Right cardiac atrium (tissue), 5 donors: ENCODE data around the gene LIN37. TPM values are rescaled to one million over a fixed set of nuclear protein-coding genes. Genes with fewer than 3 reads are reported as not detected.
"Not testable (repeated sequence)": the region's sequence is repeated elsewhere in the genome, so short reads cannot be mapped to it uniquely, and the experiment has no call there.

ENCODE experiments used
- ATAC-seq, 2 donors: fragments of 200-7000 bp; cut with Tn5 transposase; one replicate each; pipeline versions ENCODE4 v1.8.0 to v1.9.1; 2020; ENCODE audit warnings: moderate library complexity in 2 of 2, mild to moderate bottlenecking in 1 of 2
- DNase-seq, 3 donors: peaks; one replicate each; pipeline ENCODE4 v3.0.0-alpha.2; 2020
- H3K27ac ChIP-seq: one replicate; pipeline ENCODE4 v1.5.1; 2013; ENCODE audit warnings: mild to moderate bottlenecking, low read length, control low read depth, moderate library complexity
- H3K27me3 ChIP-seq: one replicate; pipeline ENCODE4 v1.6.1; 2013; ENCODE audit not compliant: control insufficient read depth, insufficient read depth
- H3K4me1 ChIP-seq: one replicate; pipeline ENCODE4 v1.6.1; 2013; ENCODE audit warnings: low read length; ENCODE audit not compliant: control insufficient read depth, insufficient read depth
- H3K4me3 ChIP-seq: one replicate; pipeline ENCODE4 v1.5.1; 2013; ENCODE audit warnings: low read length, control low read depth
- H3K9me3 ChIP-seq: one replicate; pipeline ENCODE4 v1.6.1; 2013; ENCODE audit warnings: low read length; ENCODE audit not compliant: control insufficient read depth
- WGBS: extraction: QIAGEN DNeasy Blood & Tissue Kit; methylation state at CpG from one replicate; pipeline ENCODE4 v1.1.7; 2013; 5-methylcytosine and 5-hydroxymethylcytosine counted together
- intact Hi-C, 4 donors: fragments of 100-400 bp; cut with DNase I; formaldehyde crosslinking; loops; one replicate each; pipeline versions ENCODE4 v1.11.0 to v1.14.0; 2022 to 2023
- polyA plus RNA-seq: library from polyadenylated mRNA; stranded (reverse); fragments of 200-250 nt; gene quantifications from one replicate; pipeline ENCODE4 v1.2.3, GENCODE V29; 2013
- total RNA-seq, 4 donors: library from RNA; stranded (reverse); fragmentation: NEBNext Ultra II Directional; extraction: Animal tissue kit (Norgen Biotek cat#: 25700); gene quantifications; one replicate each; pipeline ENCODE4 v1.2.1, GENCODE V29; 2021
- donor health status: healthy with polysubstance abuse.
- donor health status: DM: no; HTN: yes; CAD: no.
- donor health status: DM: no; HTN: no; CAD: no.
- donor health status: DM: no; HTN: yes; CAD: no; lungs with severe emphysema.
- donor health status: DM: yes; HTN: yes; CAD: no.

The LIN37 gene
- total and polyA plus RNA-seq, 5 donors, result 8.2 to 17.9 (median 10.8) TPM

GRCh38 chr19:35789195-35789977, 41.0 kb downstream of the LIN37 start:
- Histone ChIP-seq H3K9me3 (no peaks in the 10 kb centered on the region), H3K27me3 (no peaks in the 10 kb centered on the region), H3K4me1 (no peaks in the 10 kb centered on the region), H3K4me3 (no peak overlapping the region), H3K27ac (no peak overlapping the region)
- 85% methylated on average over 11 of the region's 11 CpGs for WGBS
- no peak for ATAC-seq
- intact Hi-C loops, result no loop called here
- DNase-seq, result no peak

- intact Hi-C loops, result no loop called here
- WGBS, result 84% methylated on average over 19 of the region's 19 CpGs
- H3K27ac ChIP-seq, result no peak overlapping the region
- ATAC-seq (peak in 1 of 2 donors; percentile 4), DNase-seq (no peak)
- H3K4me3 ChIP-seq, result no peak overlapping the region
- no peaks in the 10 kb centered on the region for H3K27me3 ChIP-seq
- no peaks in the 10 kb centered on the region for H3K4me1 ChIP-seq
- no peaks in the 10 kb centered on the region for H3K9me3 ChIP-seq
Observed at GRCh38 chr19:35789978-35790944, 41.9 kb downstream of the LIN37 start.

GRCh38 chr19:35790981-35791813, 42.8 kb downstream of the LIN37 start:
- H3K4me1 ChIP-seq, result no peaks in the 10 kb centered on the region
- peak in 1 of 3 donors; percentile 51 for DNase-seq
- no peaks in the 10 kb centered on the region for H3K27me3 ChIP-seq
- H3K27ac ChIP-seq, result no peak overlapping the region
- no peak for ATAC-seq
- H3K4me3 ChIP-seq, result no peak overlapping the region
- WGBS, result 56% methylated on average over 20 of the region's 20 CpGs
- intact Hi-C loops, result no loop called here
- H3K9me3 ChIP-seq, result no peaks in the 10 kb centered on the region

GRCh38 chr19:35791814-35792279, 43.5 kb downstream of the LIN37 start:
- intact Hi-C loops, result no loop called here
- Histone ChIP-seq H3K4me1 (no peaks in the 10 kb centered on the region), H3K27me3 (no peaks in the 10 kb centered on the region), H3K4me3 (no peak overlapping the region), H3K9me3 (no peaks in the 10 kb centered on the region), H3K27ac (no peak overlapping the region)
- WGBS, result 89% methylated on average over 9 of the region's 9 CpGs
- no peak for ATAC-seq
- DNase-seq, result no peak

GRCh38 chr19:35792312-35792711, 43.9 kb downstream of the LIN37 start:
- no peak overlapping the region for H3K27ac ChIP-seq
- no peak overlapping the region for H3K4me3 ChIP-seq
- H3K4me1 ChIP-seq, result no peaks in the 10 kb centered on the region
- no peaks in the 10 kb centered on the region for H3K27me3 ChIP-seq
- DNase-seq (no peak), ATAC-seq (no peak)
- H3K9me3 ChIP-seq, result no peaks in the 10 kb centered on the region
- intact Hi-C loops, result no loop called here
- 81% methylated on average over 15 of the region's 15 CpGs for WGBS

- H3K4me3 ChIP-seq, result no peak overlapping the region
- intact Hi-C loops, result no loop called here
- no peaks in the 10 kb centered on the region for H3K9me3 ChIP-seq
- WGBS, result 71% methylated on average over 8 of the region's 8 CpGs
- no peak overlapping the region for H3K27ac ChIP-seq
- H3K27me3 ChIP-seq, result no peaks in the 10 kb centered on the region
- no peaks in the 10 kb centered on the region for H3K4me1 ChIP-seq
- no peak for DNase-seq
- no peak for ATAC-seq
Observed at GRCh38 chr19:35792888-35793287, 44.5 kb downstream of the LIN37 start.

- DNase-seq, result no peak
Observed at GRCh38 chr19:35793381-35794165, 45.2 kb downstream of the LIN37 start.

GRCh38 chr19:35795564-35795963, 47.2 kb downstream of the LIN37 start:
- H3K27ac ChIP-seq, ATAC-seq, H3K27me3 ChIP-seq, DNase-seq, H3K9me3 ChIP-seq, intact Hi-C loops, H3K4me1 ChIP-seq, H3K4me3 ChIP-seq: not testable (repeated sequence)
- WGBS, result 94% methylated on average over 1 of the region's 1 CpG

More at GRCh38 chr19:35793381-35794165, 45.2 kb downstream of the LIN37 start:
- WGBS, result 67% methylated on average over 7 of the region's 7 CpGs
- no peak overlapping the region for H3K4me3 ChIP-seq
- H3K27me3 ChIP-seq, result no peaks in the 10 kb centered on the region
- ATAC-seq, result no peak
- no peak overlapping the region for H3K27ac ChIP-seq
- no peaks in the 10 kb centered on the region for H3K9me3 ChIP-seq
- intact Hi-C loops, result no loop called here
- H3K4me1 ChIP-seq, result no peaks in the 10 kb centered on the region

GRCh38 chr19:35796645-35797542, 48.5 kb downstream of the LIN37 start:
- H3K27ac ChIP-seq, result no peak overlapping the region
- H3K4me1 ChIP-seq, result no peaks in the 10 kb centered on the region
- H3K9me3 ChIP-seq, result no peaks in the 10 kb centered on the region
- no peak for ATAC-seq
- intact Hi-C loops, result no loop called here
- no peak overlapping the region for H3K4me3 ChIP-seq
- WGBS, result 14% methylated on average over 39 of the region's 39 CpGs
- H3K27me3 ChIP-seq, result no peaks in the 10 kb centered on the region
- DNase-seq, result no peak
